Measurements from ENCODE around the gene TACR1. TPM values are rescaled to one million over a fixed set of nuclear protein-coding genes. Genes with fewer than 3 reads are reported as not detected.
"Not testable (repeated sequence)": the region's sequence is repeated elsewhere in the genome, so short reads cannot be mapped to it uniquely, and the experiment has no call there.

Gene TACR1
- total RNA-seq, 1 donor from 2014 or later, result 8.2 TPM

GRCh38 chr2:75146221-75146605 lies 53.1 kb downstream of the TACR1 start:
- DNase-seq (ENCODE audit: low spot score), result not testable (repeated sequence)

- DNase-seq (ENCODE audit: low spot score), result no peak
Observed at GRCh38 chr2:75142081-75142480, 57.2 kb downstream of the TACR1 start.

- no peak for DNase-seq (ENCODE audit: low spot score)
Observed at GRCh38 chr2:75140288-75140687, 59.0 kb downstream of the TACR1 start.

- no peak for DNase-seq (ENCODE audit: low spot score)
Observed at GRCh38 chr2:75139171-75139570, 60.1 kb downstream of the TACR1 start.

- no peak for DNase-seq (ENCODE audit: low spot score)
Observed at GRCh38 chr2:75138528-75138927, 60.8 kb downstream of the TACR1 start.

GRCh38 chr2:75135776-75136400 lies 63.4 kb downstream of the TACR1 start:
- DNase-seq (ENCODE audit: low spot score), result peak; percentile 52

GRCh38 chr2:75134860-75135259 lies 64.5 kb downstream of the TACR1 start:
- no peak for DNase-seq (ENCODE audit: low spot score)

- DNase-seq (ENCODE audit: low spot score), result no peak
Observed at GRCh38 chr2:75133621-75134570, 65.4 kb downstream of the TACR1 start.

- no peak for DNase-seq (ENCODE audit: low spot score)
Observed at GRCh38 chr2:75130171-75130570, 69.1 kb downstream of the TACR1 start.

GRCh38 chr2:75123876-75124275 lies 75.4 kb downstream of the TACR1 start:
- DNase-seq (ENCODE audit: low spot score), result no peak

- DNase-seq (ENCODE audit: low spot score), result peak; percentile 51
Observed at GRCh38 chr2:75113231-75113869, 86.0 kb downstream of the TACR1 start.

- DNase-seq (ENCODE audit: low spot score), result no peak
Observed at GRCh38 chr2:75108937-75109482, 90.3 kb downstream of the TACR1 start.

GRCh38 chr2:75102011-75102410 lies 97.3 kb downstream of the TACR1 start:
- no peak for DNase-seq (ENCODE audit: low spot score)

- no peak for DNase-seq (ENCODE audit: low spot score)
Observed at GRCh38 chr2:75100801-75101151, 98.5 kb downstream of the TACR1 start.

- peak; percentile 61 for DNase-seq (ENCODE audit: low spot score)
Observed at GRCh38 chr2:75100011-75100800, 99.1 kb downstream of the TACR1 start.

- DNase-seq (ENCODE audit: low spot score), result no peak
Observed at GRCh38 chr2:75099521-75099922, 99.8 kb downstream of the TACR1 start.

- DNase-seq (ENCODE audit: low spot score), result no peak
Observed at GRCh38 chr2:75098856-75099255, 100.5 kb downstream of the TACR1 start.

GRCh38 chr2:75097831-75098230 lies 101.5 kb downstream of the TACR1 start:
- no peak for DNase-seq (ENCODE audit: low spot score)

- no peak for DNase-seq (ENCODE audit: low spot score)
Observed at GRCh38 chr2:75094405-75094804, 104.9 kb downstream of the TACR1 start.

GRCh38 chr2:75090770-75091515 lies 108.4 kb downstream of the TACR1 start:
- no peak for DNase-seq (ENCODE audit: low spot score)

GRCh38 chr2:75089471-75089870 lies 109.8 kb downstream of the TACR1 start:
- DNase-seq (ENCODE audit: low spot score), result no peak
